Aorta (tissue), 5 donors: Measurements from ENCODE around the gene NISCH. TPM values are rescaled to one million over a fixed set of nuclear protein-coding genes. Genes with fewer than 3 reads are reported as not detected.
A peak's percentile ranks its signal among the peaks of the same experiment; 100 is the strongest.

Experiments
- ATAC-seq: fragments of 200-7000 bp; cut with Tn5 transposase; one replicate; pipeline ENCODE4 v1.9.1; 2022; ENCODE audit warnings: moderate library complexity; ENCODE audit not compliant: low FRiP score
- DNase-seq, 2 donors: peaks; one replicate each; pipeline ENCODE4 v3.0.0-alpha.2; 2020
- H3K27ac ChIP-seq, 2 donors: one replicate each; pipeline ENCODE4 v1.5.1; 2013; ENCODE audit warnings: low read length in 2 of 2, mild to moderate bottlenecking in 2 of 2, moderate library complexity in 2 of 2, control low read depth in 1 of 2, inconsistent platforms in 1 of 2, low read depth in 1 of 2
- H3K27me3 ChIP-seq, 2 donors: one replicate each; pipeline ENCODE4 v1.6.1; 2013; ENCODE audit warnings: control low read depth in 1 of 2, low read length in 1 of 2, mild to moderate bottlenecking in 1 of 2, moderate library complexity in 1 of 2; ENCODE audit not compliant: insufficient read depth in 2 of 2, control insufficient read depth in 1 of 2
- H3K36me3 ChIP-seq, 2 donors: one replicate each; pipeline ENCODE4 v1.6.1; 2013; ENCODE audit warnings: control low read depth in 1 of 2, low read length in 1 of 2, mild to moderate bottlenecking in 1 of 2; ENCODE audit not compliant: insufficient read depth in 2 of 2, control insufficient read depth in 1 of 2
- H3K4me1 ChIP-seq, 2 donors: one replicate each; pipeline ENCODE4 v1.6.1; 2013; ENCODE audit warnings: low read length in 2 of 2, control low read depth in 1 of 2, mild to moderate bottlenecking in 1 of 2, moderate library complexity in 1 of 2; ENCODE audit not compliant: insufficient read depth in 2 of 2, control insufficient read depth in 1 of 2
- H3K4me3 ChIP-seq, 2 donors: one replicate each; pipeline ENCODE4 v1.5.1; 2013; ENCODE audit warnings: low read length in 2 of 2, control low read depth in 1 of 2, mild to moderate bottlenecking in 1 of 2
- H3K9me3 ChIP-seq: one replicate; pipeline ENCODE4 v1.6.1; 2013; ENCODE audit warnings: mild to moderate bottlenecking, low read length; ENCODE audit not compliant: control insufficient read depth
- WGBS, 2 donors: extraction: QIAGEN DNeasy Blood & Tissue Kit; methylation state at CpG; one replicate each; pipeline ENCODE4 v1.1.7; 2013; 5-methylcytosine and 5-hydroxymethylcytosine counted together
- intact Hi-C, 2 donors: fragments of 100-400 bp; cut with DNase I; formaldehyde crosslinking; loops; one replicate each; pipeline versions ENCODE4 v1.14.2 to v1.15.0; 2022
- polyA plus RNA-seq, 2 donors: library from polyadenylated mRNA; stranded (reverse); fragments of 200-250 nt; gene quantifications; one replicate each; pipeline ENCODE4 v1.2.3, GENCODE V29; 2013
- total RNA-seq, 2 donors: library from RNA; stranded (reverse); fragmentation: NEBNext Ultra II Directional; extraction: Animal tissue kit (Norgen Biotek cat#: 25700); gene quantifications; one replicate each; pipeline ENCODE4 v1.2.1, GENCODE V29; 2021
- donor health status: healthy with polysubstance abuse.
- donor health status: Bipolar disorder and iron deficiency.
- donor health status: DM: no; HTN: no; CAD: no.
- donor health status: DM: no; HTN: no; CAD: no.
- donor health status: DM: yes; HTN: yes; CAD: no.

The NISCH gene
- total and polyA plus RNA-seq, 4 donors, result 13.3 to 157 (median 101) TPM

DNA sequence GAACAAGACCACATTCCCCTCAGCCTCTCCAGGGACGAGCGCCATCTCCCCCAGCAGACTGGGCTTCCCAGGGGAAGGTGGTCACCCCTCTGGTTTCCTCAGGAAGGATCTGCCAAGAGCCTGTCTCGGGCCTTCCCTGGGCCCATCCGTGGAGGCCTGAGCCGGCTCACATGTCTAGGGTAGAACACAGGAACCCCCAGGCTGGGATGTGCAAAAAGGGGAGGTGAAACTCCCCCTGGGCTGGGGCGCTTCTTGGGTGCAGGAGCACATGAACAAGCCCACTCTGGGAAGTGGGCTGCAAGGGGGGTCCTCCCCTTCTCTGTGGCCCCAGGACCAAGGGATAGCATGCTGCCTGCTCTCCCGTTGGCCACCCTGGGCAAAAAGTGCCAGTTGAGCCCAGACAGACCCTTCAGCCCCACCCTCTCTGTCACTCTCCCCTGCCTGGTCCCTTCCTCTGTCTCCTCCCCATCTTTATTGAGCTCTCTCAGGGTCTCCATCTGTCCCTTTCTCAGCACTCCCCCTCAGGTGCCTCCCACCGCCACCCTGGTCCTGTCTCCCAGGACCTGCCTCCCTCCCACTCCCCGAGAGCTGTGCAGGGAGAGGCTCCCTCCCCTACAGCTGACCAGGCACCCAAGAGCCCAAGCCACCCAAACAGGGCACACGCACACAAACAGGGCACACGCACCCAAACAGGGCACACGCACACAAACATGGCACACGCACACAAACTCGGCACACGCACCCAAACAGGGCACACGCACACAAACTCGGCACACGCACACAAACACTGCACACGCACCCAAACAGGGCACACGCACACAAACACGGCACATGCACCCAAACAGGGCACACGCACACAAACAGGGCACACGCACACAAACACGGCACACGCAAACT is 11.4 kb upstream of the NISCH start:
- intact Hi-C loops, result no loop called here
- Histone ChIP-seq H3K27ac (no peak overlapping the region), H3K4me1 (no peaks in the 10 kb centered on the region), H3K9me3 (no peaks in the 10 kb centered on the region), H3K4me3 (no peak overlapping the region), H3K36me3 (no peaks in the 10 kb centered on the region), H3K27me3 (no peaks in the 10 kb centered on the region)
- ATAC-seq (no peak), DNase-seq (no peak)
- 91 to 92% methylated on average over 25 of the region's 25 CpGs for WGBS, 2 donors

DNA sequence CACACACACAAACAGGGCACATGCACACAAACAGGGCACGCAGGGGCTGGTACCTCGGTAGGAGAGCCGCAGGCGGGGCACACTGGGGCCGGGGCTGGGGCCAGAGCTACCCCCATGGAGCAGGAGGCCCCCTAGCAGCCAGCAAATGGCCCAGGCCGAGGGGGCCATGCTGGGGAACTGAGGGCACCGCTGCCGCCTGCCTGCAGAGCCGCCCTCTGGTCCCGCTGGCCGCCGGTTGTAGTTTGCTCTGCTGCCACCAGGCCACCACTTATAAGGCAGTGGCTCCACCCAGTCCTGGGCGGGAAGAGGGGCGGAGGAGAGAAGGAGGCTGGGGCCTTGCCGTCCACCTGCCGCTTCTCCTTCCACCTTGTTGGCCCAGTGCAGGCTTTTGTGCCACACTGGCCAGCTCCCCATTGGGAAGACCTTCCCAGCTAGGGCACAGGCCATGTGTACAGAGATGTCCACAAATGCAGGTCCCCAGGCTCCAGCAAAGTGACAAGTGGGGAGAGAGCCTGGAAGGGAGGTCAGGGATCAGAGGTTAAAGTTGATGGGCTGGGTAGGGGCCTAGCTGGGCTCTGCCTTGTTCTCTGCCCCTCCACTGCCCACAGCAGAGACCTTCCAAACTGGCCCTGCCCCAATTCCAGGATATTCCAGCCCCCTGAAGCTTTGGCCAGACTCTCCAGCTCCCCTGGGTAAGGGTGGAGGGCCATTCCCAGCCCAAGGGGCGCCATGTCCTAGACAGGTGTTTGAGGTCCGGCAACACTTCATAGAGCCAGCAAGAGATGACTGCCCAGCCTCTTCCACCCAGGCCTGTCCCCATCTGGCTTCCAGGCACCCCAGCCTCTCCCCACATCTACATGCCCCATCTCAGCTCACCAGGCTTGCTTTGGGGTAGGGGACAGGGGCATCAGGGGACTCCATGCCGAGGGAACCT is 10.3 kb upstream of the NISCH start, which contains the start of gene SEMA3G:
Gene SEMA3G (minus strand): TSS at position 244 of the 934 bp plus-strand sequence. CDS start 76 bp downstream, at position 168.
- Histone ChIP-seq H3K4me1 (no peaks in the 10 kb centered on the region), H3K27me3 (no peaks in the 10 kb centered on the region), H3K36me3 (no peaks in the 10 kb centered on the region), H3K4me3 (no peak within 1 kb of the TSS), H3K9me3 (no peaks in the 10 kb centered on the region), H3K27ac (no peak within 1 kb of the TSS)
- WGBS, 2 donors, result 20 to 34% methylated on average over 14 to 19 of the region's 19 CpGs
- DNase-seq, result peak; percentile 87 to 91
- intact Hi-C loops, result loop anchor here in 1 of 2 donors (1.0 to 5.0 kb wide), 2 partner anchors 17 to 223 kb away; no protein-coding TSS in a partner anchor
- peak; percentile 67 for ATAC-seq

GRCh38 chr3:52446042-52446441 is 9.4 kb upstream of the NISCH start:
- ATAC-seq (no peak), DNase-seq (no peak)
- intact Hi-C loops, result loop anchor here in 1 of 2 donors (5.0 kb wide), 1 partner anchor 224 kb away; no protein-coding TSS in a partner anchor
- no peaks in the 10 kb centered on the region for H3K27me3 ChIP-seq
- no peak overlapping the region for H3K27ac ChIP-seq
- H3K4me3 ChIP-seq, result no peak overlapping the region
- H3K36me3 ChIP-seq, result no peaks in the 10 kb centered on the region
- WGBS, 2 donors, result 93 to 95% methylated on average over 4 of the region's 4 CpGs
- no peaks in the 10 kb centered on the region for H3K4me1 ChIP-seq
- no peaks in the 10 kb centered on the region for H3K9me3 ChIP-seq

- intact Hi-C loops, result loop anchor here in 1 of 2 donors (5.0 kb wide), 1 partner anchor 225 kb away; no protein-coding TSS in a partner anchor
- ATAC-seq, result peak; percentile 74
- H3K36me3 ChIP-seq, result no peaks in the 10 kb centered on the region
- WGBS, 2 donors, result 37 to 38% methylated on average over 13 of the region's 13 CpGs
- no peaks in the 10 kb centered on the region for H3K27me3 ChIP-seq
- DNase-seq, result peak in 1 of 2 donors; percentile 83
- H3K4me3 ChIP-seq, result no peak overlapping the region
- H3K27ac ChIP-seq, result no peak overlapping the region
- H3K4me1 ChIP-seq, result no peaks in the 10 kb centered on the region
- no peaks in the 10 kb centered on the region for H3K9me3 ChIP-seq
Observed at GRCh38 chr3:52446631-52447511, 8.5 kb upstream of the NISCH start.

DNA sequence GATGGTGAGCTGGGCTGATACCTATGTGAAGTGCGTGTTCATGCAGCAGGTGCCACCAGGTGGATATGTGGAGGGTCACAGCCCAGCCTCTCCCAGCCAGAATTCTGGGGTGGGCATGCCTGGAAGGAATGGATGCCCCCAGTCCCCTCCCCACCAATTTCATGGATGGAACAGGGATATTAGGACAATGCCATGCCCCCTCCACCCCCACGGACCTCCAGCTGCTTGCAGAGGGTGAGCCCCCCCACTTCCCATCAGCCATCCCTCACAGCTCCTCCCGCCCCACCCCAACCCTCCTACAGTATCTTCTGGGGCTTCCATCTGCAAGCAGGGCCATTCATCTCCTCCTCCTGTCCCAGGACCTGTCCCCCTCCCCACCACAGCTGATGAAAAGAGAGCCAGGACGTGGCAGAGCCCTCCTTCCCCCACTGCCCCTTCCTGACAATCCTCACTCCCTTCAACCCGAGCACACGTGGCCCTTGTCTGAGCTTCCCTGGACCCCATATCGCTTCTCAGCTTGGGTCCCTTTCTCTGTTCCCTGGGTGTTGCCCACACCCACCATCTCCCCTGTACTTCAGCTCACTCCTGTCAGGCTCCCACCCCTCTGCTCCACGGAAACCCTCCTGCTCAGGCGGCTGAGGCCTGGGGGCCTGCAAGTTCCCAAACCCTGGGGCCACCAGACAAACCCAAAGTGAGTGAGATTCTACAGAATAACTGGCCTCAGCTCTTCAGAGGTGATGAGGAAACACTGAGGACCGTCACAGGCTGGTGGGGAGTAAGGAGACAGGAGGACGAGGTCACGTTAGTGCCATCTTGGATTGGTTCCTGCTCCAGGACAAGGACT is 7.7 kb upstream of the NISCH start:
- Histone ChIP-seq H3K36me3 (no peaks in the 10 kb centered on the region), H3K4me1 (no peaks in the 10 kb centered on the region), H3K9me3 (no peaks in the 10 kb centered on the region), H3K27ac (no peak overlapping the region), H3K27me3 (no peaks in the 10 kb centered on the region), H3K4me3 (no peak overlapping the region)
- DNase-seq (no peak), ATAC-seq (no peak)
- WGBS, 2 donors, result 73 to 75% methylated on average over 11 to 12 of the region's 12 CpGs
- intact Hi-C loops, result loop anchor here in 1 of 2 donors (5.0 kb wide), 1 partner anchor 225 kb away; no protein-coding TSS in a partner anchor

GRCh38 chr3:52450489-52451236 is 4.7 kb upstream of the NISCH start:
- DNase-seq, result no peak
- intact Hi-C loops, result loop anchor here in 1 of 2 donors (10.0 kb wide), 1 partner anchor 166 kb away; the partner anchor contains the start of gene GLYCTK
- no peak for ATAC-seq

More at GRCh38 chr3:52450489-52451236, 4.7 kb upstream of the NISCH start:
- Histone ChIP-seq H3K27ac (no peak overlapping the region), H3K9me3 (no peaks in the 10 kb centered on the region), H3K4me3 (no peak overlapping the region), H3K36me3 (no peaks in the 10 kb centered on the region), H3K27me3 (no peaks in the 10 kb centered on the region), H3K4me1 (no peaks in the 10 kb centered on the region)
- 90 to 92% methylated on average over 11 of the region's 11 CpGs for WGBS, 2 donors
